PC-3 (cell line): Measurements from ENCODE around the gene EMILIN1. TPM values are rescaled to one million over a fixed set of nuclear protein-coding genes. Genes with fewer than 3 reads are reported as not detected.

Experiments used
- ATAC-seq: fragments of 200-7000 bp; cut with Tn5 transposase; 2 replicates; pipeline ENCODE4 v1.9.1; 2020; ENCODE audit warnings: mild to moderate bottlenecking, moderate library complexity
- BruUV-seq: library from RNA; stranded (reverse); fragments of 400-500 nt; replicated peaks from 2 replicates; lab custom pipeline; 2021; lab: Mats Ljungman, UMichigan
- CTCF ChIA-PET: fragments of 300-600 bp; sonication (Branson Sonifier 250); formaldehyde crosslinking; loops from one replicate; lab custom pipeline; 2022; ENCODE audit warnings: antibody characterized with exemption; lab: Charles Lee
- POLR2A ChIA-PET: fragments of 300-600 bp; sonication (Branson Sonifier 250); formaldehyde crosslinking; loops from one replicate; lab custom pipeline; 2022; ENCODE audit warnings: antibody characterized with exemption; ENCODE audit not compliant: unreplicated experiment; lab: Charles Lee
- DNase-seq: peaks from one replicate; pipeline ENCODE4 v3.0.0-alpha.2; 2015
- H2AFZ ChIP-seq: fragments of 300-600 bp; sonication (generic); 2 replicates; pipeline ENCODE4 v1.6.0; 2016; ENCODE audit warnings: antibody characterized with exemption, low read length
- H3F3A ChIP-seq: fragments of 300-600 bp; sonication (generic); one replicate; pipeline ENCODE4 v1.6.0; 2017; ENCODE audit warnings: antibody characterized with exemption, low read length, control low read depth, mild to moderate bottlenecking; ENCODE audit not compliant: unreplicated experiment
- H3K27ac ChIP-seq: fragments of 300-600 bp; sonication (generic); 2 replicates; pipeline ENCODE4 v1.5.1; 2016; ENCODE audit warnings: mild to moderate bottlenecking, low read length
- H3K27me3 ChIP-seq: fragments of 300-600 bp; sonication (generic); 2 replicates; pipeline ENCODE4 v1.6.1; 2016; ENCODE audit warnings: low read length, mixed read lengths
- H3K36me3 ChIP-seq: fragments of 300-600 bp; sonication (generic); 2 replicates; pipeline ENCODE4 v1.6.1; 2016; ENCODE audit warnings: low read depth, mixed run types, low read length, mixed read lengths
- H3K4me1 ChIP-seq: fragments of 300-600 bp; sonication (generic); 2 replicates; pipeline ENCODE4 v1.5.1; 2016; ENCODE audit warnings: low read length; ENCODE audit not compliant: insufficient read depth
- H3K4me2 ChIP-seq: fragments of 300-600 bp; sonication (generic); 2 replicates; pipeline ENCODE4 v1.6.0; 2016; ENCODE audit warnings: low read length
- H3K4me3 ChIP-seq: fragments of 300-600 bp; sonication (generic); 2 replicates; pipeline ENCODE4 v1.5.1; 2016; ENCODE audit warnings: mild to moderate bottlenecking, low read length, mixed read lengths
- H3K79me2 ChIP-seq: fragments of 300-600 bp; sonication (generic); 2 replicates; pipeline ENCODE4 v1.6.1; 2017; ENCODE audit warnings: low read length, mixed read lengths
- H3K9ac ChIP-seq: fragments of 300-600 bp; sonication (generic); 2 replicates; pipeline ENCODE4 v1.6.0; 2016; ENCODE audit warnings: mild to moderate bottlenecking, low read length
- H3K9me2 ChIP-seq: fragments of 300-600 bp; sonication (generic); replicated peaks from 2 replicates; pipeline ENCODE4 v1.6.1; 2016; ENCODE audit warnings: mixed run types, low read length, mixed read lengths
- H3K9me3 ChIP-seq: fragments of 300-600 bp; sonication (generic); 2 replicates; pipeline ENCODE4 v1.6.1; 2016; ENCODE audit warnings: low read length, mixed read lengths
- H4K20me1 ChIP-seq: fragments of 300-600 bp; sonication (generic); 2 replicates; pipeline ENCODE4 v1.6.1; 2016; ENCODE audit warnings: low read length, mixed read lengths
- CTCF ChIP-seq: fragments of 300-600 bp; sonication (generic); conservative IDR thresholded peaks from 2 replicates; pipeline ENCODE4 v1.5.1; 2017; ENCODE audit warnings: antibody characterized with exemption, low read depth, mild to moderate bottlenecking, low read length
- EZH2 ChIP-seq: fragments of 300-600 bp; sonication (generic); IDR thresholded peaks from one replicate; pipeline ENCODE4 v1.6.1; 2017; ENCODE audit warnings: antibody characterized with exemption, mild to moderate bottlenecking, low read length; ENCODE audit not compliant: unreplicated experiment
- EZH2phosphoT487 ChIP-seq: fragments of 300-600 bp; sonication (generic); IDR thresholded peaks from 2 replicates; pipeline ENCODE4 v1.6.1; 2018; ENCODE audit warnings: mild to moderate bottlenecking, antibody characterized with exemption, low read length, borderline replicate concordance
- intact Hi-C: fragments of 100-400 bp; cut with micrococcal nuclease; formaldehyde crosslinking; loops from 2 replicates; pipeline ENCODE4 v1.9.0; 2023
- total RNA-seq: library from RNA; depleted of rRNA; stranded (reverse); fragments of >200 nt; gene quantifications from 2 replicates; pipeline ENCODE4 v1.2.3, GENCODE V29; 2014

Gene EMILIN1
- total RNA-seq, 1 experiment from 2014 or later = 0.69 TPM

- intact Hi-C loops = no loop called here
- Histone ChIP-seq H3K27me3 (no peaks in the 10 kb centered on the region), H2AFZ (0 out of 2 replicates have a peak overlapping the region, but pooled peaks have one; percentile 36), H4K20me1 (no peaks in the 10 kb centered on the region), H3K79me2 (no peaks in the 10 kb centered on the region), H3F3A (no peaks in the 10 kb centered on the region), H3K9ac (no peak overlapping the region), H3K9me2 (no peaks in the 10 kb centered on the region), H3K4me2 (no peak overlapping the region), H3K9me3 (no peaks in the 10 kb centered on the region), H3K4me3 (no peak overlapping the region), H3K27ac (no peak overlapping the region), H3K36me3 (no peaks in the 10 kb centered on the region), H3K4me1 (no peaks in the 10 kb centered on the region)
- ChIA-PET POLR2A (no interaction called here), CTCF (interaction anchor here (2.1 kb wide), 1 partner anchor 95 kb away, joined by 7 read pairs; no protein-coding TSS in a partner anchor)
- DNase-seq (peak; percentile 23), ATAC-seq (peak; percentile 36; the same call in 1 of the 2 replicates)
- TF ChIP-seq CTCF = no peak
- TF ChIP-seq EZH2 = no peak
- no TSS peak for BruUV-seq
Observed at GRCh38 chr2:27095745-27096651, 17.6 kb downstream of the EMILIN1 start.

- ATAC-seq (no peak), DNase-seq (no peak)
- Histone ChIP-seq H3K79me2 (no peaks in the 10 kb centered on the region), H3F3A (no peaks in the 10 kb centered on the region), H3K4me3 (no peak overlapping the region), H3K9me3 (no peaks in the 10 kb centered on the region), H4K20me1 (no peaks in the 10 kb centered on the region), H2AFZ (no peak overlapping the region), H3K4me2 (no peak overlapping the region), H3K36me3 (no peaks in the 10 kb centered on the region), H3K27me3 (no peaks in the 10 kb centered on the region), H3K9me2 (no peaks in the 10 kb centered on the region), H3K27ac (no peak overlapping the region), H3K4me1 (no peaks in the 10 kb centered on the region), H3K9ac (no peak overlapping the region)
- POLR2A ChIA-PET = no interaction called here
- intact Hi-C loops = no loop called here
- CTCF ChIA-PET = interaction anchor here (0.8 to 2.1 kb wide), 3 partner anchors 9 to 206 kb away, joined by 4 to 8 read pairs (median 7); no protein-coding TSS in a partner anchor
- no TSS peak for BruUV-seq
- no peak for TF ChIP-seq EZH2
- no peak for TF ChIP-seq EZH2phosphoT487
- TF ChIP-seq CTCF = no peak
Observed at GRCh38 chr2:27096748-27097297, 18.4 kb downstream of the EMILIN1 start.

GRCh38 chr2:27097341-27097740 is 18.9 kb downstream of the EMILIN1 start:
- POLR2A ChIA-PET = no interaction called here
- Histone ChIP-seq H3K4me1 (no peaks in the 10 kb centered on the region), H3K27ac (no peak overlapping the region), H3K4me2 (no peak overlapping the region), H3K4me3 (no peak overlapping the region), H2AFZ (no peak overlapping the region), H3K36me3 (no peaks in the 10 kb centered on the region), H3K9me3 (no peaks in the 10 kb centered on the region), H3K27me3 (no peaks in the 10 kb centered on the region), H3K9ac (no peak overlapping the region), H3K9me2 (no peaks in the 10 kb centered on the region), H3F3A (no peaks in the 10 kb centered on the region), H3K79me2 (no peaks in the 10 kb centered on the region), H4K20me1 (no peaks in the 10 kb centered on the region)
- BruUV-seq = no TSS peak
- DNase-seq (no peak), ATAC-seq (no peak)
- CTCF ChIA-PET = interaction anchor here (0.8 to 2.1 kb wide), 3 partner anchors 9 to 206 kb away, joined by 4 to 8 read pairs (median 7); no protein-coding TSS in a partner anchor
- no peak for TF ChIP-seq EZH2
- intact Hi-C loops = no loop called here
